NCI-H446 (cell line): Measurements from ENCODE around the gene CNOT2.
"Not testable (repeated sequence)": the region's sequence is repeated elsewhere in the genome, so short reads cannot be mapped to it uniquely, and the experiment has no call there.

Source experiments
- DNase-seq, 2 experiments: peaks; one replicate each; lab custom pipeline; 2025; lab: John Stamatoyannopoulos, UW

The CNOT2 gene

DNA sequence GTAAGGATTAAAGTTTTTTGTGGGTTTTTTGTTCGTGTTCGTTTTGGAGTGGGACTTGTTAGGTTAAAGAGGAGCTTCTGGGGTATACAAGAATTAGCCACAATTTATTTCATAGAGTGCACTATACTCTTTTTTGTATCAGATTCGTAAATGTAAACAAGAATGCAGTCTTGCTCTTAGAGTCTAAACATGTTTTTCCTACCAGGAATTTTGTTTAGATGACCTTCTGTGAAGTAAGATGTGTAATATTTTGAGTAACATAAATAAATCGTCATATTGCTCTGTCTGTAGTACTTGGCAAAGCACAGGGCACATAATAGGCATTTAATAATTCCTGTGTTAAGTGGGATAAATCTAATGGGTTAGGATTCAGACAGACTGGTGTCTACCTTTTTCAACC is 9.6 kb downstream of the CNOT2 start:
- DNase-seq, result no peak

DNA sequence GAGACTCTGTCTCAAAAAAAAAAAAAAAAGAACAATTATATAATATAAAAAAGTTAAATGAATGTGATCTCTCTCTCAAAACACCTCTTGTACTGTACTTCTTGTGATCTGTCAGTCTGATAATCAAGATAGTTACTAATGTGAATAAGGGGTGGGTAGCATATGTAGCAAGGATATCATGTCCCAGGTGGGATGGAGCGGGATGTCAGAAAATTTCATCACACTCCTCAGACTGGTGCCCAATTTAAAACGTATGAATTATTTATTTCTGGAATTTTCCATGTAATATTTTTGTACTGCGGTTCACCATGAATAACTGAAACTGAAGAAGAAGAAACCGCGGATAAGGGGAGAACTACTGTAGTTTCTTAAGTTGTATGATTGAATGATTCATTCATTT is 11.0 kb downstream of the CNOT2 start:
- no peak for DNase-seq

DNA sequence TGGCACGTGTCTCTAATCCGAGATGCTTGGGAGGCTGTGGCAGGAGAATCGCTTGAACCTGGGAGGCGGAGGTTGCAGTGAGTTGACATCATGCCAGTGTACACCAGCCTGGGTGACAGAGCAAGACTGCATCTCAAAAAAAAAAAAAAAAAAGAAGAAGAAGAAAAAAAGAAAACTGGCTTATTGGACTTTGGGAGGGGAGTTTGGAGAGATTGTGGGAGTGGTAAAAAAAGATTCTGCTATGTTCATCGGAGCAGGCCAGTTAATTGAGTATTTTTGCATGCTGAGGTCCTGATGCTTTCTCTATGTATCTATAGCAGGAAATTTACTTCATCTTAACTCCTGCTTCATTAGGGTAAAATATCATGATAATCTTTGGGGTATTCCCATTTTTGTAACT is 11.6 kb downstream of the CNOT2 start:
- DNase-seq, result no peak

DNA sequence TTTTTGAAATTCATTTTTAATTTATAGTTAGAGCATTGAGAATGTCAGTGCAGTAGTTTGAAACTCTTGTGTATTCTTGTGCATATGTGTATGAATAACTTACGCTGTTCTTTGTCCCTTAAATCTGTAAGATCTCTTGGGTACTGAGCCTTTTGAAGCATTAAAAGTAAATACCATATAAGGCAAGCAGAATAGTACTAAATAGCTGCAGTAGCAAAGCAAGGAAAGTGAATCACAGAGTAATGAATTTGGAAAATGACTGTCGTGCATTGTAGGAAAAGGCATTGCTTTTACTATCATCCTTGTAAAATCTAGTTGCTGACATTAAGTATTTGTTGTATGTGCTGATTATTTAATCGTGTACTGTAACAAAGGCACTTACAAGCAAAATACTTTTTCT is 12.1 kb downstream of the CNOT2 start:
- DNase-seq, result no peak

DNA sequence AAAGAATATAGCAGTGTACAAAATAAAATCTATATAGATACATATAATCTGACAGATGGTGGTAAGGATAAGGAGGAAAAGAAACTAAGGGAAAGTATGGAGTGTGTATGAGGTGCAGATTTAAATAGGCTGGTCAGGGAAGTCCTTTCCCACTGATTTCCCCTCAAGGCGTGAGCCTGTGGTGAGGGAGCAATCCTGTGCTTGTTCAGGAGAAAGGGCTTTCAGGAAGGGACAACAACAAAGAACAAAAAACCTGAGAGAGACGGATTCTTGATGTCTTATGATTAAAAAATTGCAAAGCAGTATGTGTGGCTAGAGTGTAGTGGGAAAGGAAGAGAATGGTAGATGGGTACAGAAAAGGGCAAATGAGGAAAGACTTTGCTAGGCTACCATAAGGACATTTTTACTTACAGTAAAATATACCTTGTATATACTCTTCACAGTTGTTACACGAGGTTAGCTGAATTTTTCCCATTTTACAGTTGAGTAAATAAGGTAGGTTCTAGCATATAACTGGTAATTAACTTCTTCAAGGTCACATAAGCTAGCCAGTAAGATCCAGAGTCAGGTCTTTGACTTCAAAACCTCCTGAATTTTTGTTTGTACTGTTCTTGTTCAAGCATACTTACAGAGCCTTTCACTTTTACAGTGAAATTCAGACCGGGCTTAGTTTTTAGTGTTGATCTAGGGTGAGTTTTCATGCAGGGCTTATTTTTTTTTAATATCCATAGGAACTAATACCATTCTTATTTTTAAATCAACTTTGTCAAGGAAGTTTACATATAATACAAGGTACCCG is 15.6 kb downstream of the CNOT2 start:
- no peak for DNase-seq

DNA sequence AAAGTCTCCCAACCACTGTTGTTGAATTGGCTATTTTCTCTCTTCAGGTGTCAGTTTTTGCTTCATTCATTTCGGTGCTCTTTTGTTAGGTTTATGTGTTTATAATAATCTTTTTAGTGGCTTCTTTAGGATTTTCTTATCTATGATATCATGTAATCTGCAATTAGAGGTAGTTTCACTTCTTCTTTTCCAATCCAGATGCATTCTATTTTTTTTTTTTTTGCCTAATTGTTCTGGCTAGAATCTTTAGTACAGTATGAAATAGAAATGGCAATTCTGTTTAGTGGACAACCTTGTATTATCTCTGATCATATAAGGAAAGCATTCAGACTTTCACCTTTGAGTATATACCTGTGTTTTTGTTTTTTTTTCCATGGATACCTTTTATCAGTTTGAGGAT is 17.4 kb downstream of the CNOT2 start:
- no peak for DNase-seq

DNA sequence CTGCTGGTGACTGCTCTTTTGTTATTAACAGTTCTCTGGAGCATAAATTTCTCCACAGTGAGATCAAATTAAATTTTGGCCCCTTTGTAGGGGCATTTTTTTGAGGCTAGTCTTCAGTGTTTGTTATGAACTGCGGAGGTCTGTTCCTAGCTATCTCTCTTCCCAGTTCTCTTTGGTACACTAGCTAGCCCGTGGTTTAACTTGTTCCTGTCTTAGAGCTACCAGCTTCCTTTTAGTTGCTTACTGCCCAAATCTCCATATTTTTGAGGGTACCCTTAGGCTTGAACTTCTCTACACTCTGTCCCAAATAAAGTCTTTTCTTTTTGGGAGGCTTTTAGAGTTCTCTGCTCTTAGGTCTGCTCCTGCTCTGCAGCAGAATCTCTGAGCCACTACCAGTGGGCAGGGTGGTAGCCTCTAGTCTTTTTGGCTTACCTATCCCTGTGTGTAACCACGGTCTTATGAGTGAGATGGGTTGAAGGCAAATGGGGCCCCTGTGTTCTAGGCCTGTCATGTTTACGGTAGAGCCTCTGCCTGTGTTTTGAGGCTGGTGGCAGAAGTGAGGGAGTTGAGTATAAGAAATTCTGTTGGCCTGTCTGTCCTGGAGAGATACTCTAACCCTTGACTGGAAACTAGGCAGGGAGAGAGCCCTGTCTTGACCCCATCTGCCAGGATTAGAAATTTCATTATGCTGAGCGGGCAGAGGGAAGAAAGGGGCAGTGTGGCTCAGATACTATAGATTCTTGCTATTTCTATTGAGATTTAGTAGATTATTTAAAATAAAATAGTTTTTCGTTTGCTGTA is 21.0 kb downstream of the CNOT2 start:
- no peak for DNase-seq

DNA sequence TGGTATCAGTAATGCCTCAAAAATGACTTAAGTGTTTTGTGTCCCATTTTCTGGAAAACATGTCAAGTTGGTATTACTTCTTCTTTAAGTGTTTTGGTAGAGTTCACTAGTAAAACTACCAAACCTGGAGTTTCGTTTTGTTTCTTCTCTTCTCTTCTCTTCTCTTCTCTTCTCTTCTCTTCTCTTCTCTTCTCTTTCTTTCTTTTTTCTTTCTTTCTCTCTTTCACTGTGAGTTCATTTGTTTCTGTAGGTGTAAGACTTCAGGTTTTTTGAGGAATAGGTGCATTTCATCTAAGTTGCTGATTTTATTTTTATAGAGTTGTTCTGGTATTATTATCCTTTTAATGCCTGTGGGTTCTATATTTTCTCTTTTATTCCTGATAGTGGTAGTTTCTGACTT is 21.9 kb downstream of the CNOT2 start:
- no peak for DNase-seq

DNA sequence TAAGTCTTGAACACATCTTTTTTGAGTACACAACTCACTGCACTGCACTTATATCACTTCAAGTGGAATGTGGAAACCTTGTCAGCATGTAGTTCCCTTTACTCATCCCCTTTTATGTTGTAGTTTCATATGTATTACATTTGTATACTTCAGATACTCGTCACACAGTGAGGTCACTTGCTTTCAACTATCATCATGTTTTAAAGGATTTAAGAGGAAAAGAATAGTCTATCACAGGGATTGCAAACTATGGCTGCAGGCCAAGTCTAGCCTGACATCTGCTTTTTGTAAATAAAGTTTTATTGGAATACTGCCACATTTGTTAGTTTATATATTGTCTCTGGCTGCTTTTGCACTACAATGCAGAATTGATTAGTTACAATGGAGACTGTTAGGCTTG is 24.3 kb downstream of the CNOT2 start:
- peak in 1 of 2 experiments; percentile 12 for DNase-seq

DNA sequence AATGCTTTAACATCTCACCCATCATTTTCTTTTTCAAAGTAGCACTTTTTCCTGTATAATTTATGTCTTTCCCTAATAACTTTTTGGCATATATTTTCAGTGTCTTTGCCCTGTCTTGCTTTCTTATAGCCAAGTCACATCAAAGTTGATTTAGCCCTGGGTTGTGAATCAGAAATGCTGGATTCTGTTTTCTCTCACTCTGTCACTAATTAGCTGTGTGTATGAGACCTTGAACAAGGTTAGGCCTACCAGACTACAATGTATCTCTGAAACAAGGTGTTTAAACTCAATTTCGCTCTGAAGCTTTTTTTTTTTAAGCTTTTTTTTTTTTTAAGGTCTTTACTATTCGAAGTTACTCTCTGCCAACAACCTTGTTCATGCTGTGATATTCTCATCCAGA is 25.7 kb downstream of the CNOT2 start:
- no peak for DNase-seq

DNA sequence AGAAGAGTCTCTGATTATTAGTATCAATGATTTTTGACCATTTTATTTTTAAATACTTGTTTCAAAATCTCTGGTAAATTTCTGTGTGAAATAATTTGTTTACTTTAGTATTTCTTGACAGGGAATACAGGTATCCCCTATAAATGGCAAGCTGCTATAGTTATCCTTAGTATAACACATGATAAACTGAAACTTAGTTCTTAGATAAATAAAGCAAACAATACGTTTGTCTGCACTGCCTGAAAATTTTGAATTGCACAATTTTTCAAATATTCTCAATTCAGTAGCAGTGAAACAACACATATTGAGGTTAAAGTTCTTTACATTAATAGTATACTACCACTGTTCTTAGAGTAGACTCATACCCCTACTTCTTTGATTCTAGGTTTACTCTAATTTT is 26.9 kb downstream of the CNOT2 start:
- DNase-seq, result no peak

DNA sequence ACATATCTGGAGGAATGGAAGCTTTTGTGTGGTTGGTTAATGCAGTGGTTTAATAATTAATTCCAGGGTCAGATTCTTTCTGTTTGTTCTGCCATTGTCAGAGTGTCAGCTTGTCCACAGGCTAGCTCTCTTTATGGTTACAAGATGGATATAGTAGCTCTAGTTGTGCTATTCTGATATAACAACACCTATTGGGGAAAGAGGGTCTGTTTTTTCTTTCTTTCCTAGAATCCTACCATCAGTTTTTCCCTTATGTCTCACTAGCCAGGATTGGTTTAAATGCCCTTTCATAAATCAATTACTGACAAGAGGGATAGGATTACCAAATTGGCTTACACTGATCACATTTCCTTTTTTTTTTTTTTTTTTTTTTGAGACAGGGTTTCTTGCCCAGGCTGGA is 27.8 kb downstream of the CNOT2 start:
- DNase-seq, result no peak

DNA sequence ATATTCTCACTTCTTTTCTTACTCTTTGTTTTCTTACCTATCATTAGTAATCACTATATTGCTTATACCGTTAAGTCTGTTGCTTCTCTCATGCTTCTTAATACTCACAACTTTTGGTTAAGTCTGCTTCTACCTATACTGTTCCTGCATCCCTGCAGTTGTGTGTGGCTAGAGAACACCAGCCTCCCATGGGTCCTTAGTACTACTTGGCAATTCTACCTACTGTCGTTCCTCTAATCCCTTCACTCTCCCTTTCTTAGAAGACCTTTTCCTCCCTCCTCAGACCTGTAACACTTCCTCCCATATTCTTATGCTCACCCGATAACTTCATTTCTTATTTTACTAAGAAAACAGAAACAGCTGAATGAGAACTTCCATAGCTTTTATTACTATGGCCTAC is 29.3 kb downstream of the CNOT2 start:
- no peak for DNase-seq

DNA sequence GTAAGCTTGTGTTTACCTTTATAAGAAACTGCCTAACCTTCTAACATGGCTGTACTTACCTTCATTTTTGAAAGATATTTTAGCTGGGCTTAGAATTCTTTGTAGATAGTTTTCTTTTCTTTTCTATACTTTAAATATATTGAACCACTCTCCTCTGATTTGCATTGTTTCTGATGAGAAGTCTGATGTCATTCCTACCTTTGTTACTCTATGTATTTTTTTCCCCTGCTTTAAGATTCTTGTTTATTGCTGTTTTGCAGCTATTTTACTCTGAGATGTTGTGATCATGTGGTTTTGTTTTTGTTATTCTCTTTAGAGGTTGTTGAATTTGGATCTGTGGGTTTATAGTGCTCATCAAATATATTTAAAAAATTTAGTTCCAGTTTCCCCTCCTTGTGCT is 31.8 kb downstream of the CNOT2 start:
- no peak for DNase-seq

DNA sequence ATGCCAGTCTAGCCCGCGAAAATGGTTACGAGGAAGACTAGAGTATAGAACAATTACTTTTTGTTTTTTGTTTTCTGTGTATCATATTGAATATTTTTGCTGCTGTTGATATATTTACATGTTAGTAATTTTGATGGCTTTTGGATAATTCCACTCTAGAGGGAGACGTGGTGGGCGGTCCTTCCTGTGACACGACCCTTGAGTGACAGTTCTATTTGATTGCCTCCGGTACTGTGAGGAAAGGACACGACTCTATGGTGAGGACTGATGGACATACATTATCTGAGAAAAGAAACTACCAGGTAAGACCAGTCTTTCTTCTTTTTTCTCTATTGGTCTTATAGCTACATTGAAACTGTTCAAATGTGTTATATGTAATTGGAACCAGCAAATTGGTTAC is 34.7 kb downstream of the CNOT2 start:
- DNase-seq, result no peak

DNA sequence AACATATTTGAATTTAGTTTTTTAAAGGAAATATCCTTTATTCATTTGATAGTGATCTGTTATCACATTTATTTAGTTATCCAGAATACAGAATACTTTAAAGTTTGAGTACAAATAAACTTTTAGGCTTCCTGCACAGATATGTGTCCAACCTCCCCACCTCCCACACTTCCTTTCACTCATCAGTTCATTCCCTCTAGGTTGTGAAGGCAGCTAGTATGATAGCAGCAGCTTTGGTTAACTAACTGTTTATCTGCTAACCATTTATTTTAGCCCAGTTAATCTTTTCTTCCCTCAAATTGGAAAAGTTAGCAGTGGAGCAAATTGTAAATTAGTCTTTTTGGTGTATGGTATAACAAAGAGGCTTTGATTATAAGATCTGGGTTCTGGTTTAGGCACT is 35.7 kb downstream of the CNOT2 start:
- no peak for DNase-seq

DNA sequence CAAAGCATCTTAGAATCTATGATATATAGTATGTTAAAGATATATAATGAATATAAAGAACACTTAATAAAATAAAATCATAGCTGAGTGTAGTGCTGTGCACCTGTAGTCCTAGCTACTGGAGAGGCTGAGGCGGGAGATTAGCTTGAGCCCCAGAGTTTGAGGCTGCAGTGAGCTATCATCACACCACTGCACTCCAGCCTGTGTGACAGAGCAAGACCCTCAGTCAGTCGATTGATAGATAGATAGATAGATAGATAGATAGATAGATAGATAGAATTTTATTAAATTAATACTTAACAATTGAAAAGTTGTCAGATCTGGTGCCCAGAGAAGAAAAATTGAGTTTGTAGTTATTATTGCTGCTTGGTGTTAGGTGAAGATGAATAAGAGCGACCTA is 40.0 kb downstream of the CNOT2 start:
- DNase-seq, result no peak

DNA sequence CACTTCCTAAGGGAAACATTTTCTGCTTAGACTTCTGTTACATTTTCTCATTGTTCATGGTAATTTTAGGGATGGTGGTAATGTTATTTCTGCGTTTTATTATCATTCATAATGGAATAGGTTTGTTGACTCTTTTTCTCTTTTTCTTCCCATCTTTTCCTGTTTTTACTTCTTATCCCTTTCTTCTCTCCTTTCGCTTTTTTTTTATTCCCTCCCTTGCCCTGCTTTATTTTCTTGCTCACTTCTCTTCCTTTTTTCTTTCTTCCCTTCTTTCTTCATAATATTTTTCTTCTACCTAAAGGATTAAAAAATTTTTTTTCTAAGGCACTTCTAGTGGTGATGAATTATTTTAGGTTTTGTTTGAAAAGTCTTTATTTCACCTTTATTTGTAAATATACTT is 45.6 kb downstream of the CNOT2 start:
- no peak for DNase-seq

DNA sequence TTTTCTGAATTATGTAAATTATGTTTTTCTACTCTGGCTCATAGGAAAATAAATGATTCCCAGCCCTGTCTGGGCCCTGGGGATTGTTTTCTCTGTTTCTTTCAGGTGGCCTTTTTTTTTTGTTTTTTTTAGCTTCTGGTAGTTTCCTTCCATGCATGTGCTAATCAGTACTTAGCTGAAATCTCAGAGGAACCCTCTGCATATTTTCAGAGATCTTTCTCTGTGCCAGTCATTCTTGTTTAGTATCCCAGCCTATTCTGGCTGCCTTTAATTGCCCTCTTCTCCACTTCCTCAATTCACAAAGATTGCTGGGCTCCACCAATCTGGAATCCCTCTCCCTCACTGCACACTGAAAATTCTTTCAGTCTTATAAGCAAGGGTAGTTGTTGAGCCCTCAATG is 46.9 kb downstream of the CNOT2 start:
- no peak for DNase-seq

DNA sequence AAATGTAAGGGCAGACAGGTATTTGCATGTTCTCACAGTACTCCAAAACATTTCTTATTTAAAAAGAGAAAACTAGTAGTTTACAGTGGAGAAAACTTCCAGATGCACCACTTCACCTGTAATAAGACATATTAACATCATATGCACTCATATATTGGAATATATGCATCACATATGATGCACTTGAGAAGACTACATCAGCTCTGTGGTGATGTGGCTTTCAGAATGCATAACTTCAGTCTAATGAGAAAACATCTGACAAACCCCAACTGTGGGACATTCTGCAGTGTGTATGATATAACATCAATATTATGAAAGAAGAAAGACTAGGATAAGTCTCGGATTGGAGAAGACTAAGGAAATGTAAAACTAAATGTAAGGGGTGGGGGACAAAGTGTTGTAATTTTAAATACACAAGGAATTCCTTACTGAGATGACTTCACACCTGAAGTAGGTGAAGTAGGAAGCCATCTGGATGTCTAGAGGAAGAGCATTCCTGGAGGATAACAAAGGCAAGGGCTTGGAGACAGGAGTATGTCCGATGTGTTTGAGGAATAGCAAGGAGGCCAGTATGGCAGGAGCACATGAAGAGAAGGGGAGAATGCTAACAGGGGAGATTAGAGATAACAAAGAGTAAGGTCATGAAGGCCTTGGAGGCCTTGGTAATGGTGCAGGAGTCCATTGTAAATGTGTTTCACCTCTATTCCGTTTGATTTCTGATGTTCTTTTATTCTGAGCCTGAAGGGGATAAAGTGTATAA is 49.0 kb downstream of the CNOT2 start:
- no peak for DNase-seq

DNA sequence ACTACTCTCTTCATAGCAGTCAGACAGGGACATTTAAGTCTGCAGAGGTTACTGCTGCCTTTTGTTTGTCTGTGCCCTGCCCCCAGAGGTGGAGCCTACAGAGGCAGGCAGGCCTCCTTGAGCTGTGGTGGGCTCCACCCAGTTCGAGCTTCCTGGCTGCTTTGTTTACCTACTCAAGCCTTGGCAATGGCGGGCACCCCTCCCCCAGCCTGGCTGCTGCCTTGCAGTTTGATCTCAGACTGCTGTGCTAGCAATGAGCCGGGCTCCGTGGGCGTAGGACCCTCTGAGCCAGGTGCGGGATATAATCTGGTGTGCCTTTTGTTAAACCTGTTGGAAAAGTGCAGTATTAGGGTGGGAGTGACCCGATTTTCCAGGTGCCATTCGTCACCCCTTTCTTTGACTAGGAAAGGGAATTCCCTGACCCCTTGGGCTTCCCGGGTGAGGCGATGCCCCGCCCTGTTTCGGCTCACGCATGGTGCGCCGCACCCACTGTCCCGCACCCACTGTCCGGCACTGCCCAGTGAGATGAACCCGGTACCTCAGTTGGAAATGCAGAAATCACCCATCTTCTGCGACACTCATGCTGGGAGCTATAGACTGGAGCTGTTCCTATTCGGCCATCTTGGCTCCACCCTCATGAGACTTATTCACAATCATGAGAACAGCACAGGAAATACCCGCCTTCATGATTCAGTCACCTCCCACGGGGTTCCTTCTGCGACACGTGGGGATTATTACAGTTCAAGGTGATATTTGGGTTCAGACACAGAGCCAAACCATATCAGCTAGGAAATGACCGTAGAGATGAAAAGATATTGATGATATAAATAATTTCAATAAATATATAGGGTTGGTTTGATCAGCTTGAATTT is 61.7 kb downstream of the CNOT2 start:
- not testable (repeated sequence) for DNase-seq

DNA sequence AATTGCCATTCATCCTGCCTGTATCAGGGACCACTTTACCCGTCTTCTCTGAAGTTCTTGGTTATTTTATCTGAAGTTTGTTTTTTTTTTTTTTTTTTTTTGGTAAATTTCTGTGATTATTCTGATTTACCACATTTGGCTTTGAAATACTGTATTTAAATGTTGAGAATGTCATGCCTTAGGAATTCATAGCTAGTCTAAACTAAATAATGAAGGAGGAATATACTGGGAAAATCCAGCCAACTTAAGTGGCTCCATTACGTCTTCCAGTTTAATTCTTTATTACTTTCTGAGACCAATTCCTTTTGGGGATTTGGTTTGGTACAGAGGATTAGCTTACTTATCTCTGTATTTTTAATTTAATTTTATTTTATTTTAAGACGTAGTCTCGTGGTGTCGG is 62.6 kb downstream of the CNOT2 start:
- no peak for DNase-seq
